ENCODE data around the gene TCF7L2. TPM values are rescaled to one million over a fixed set of nuclear protein-coding genes. Genes with fewer than 3 reads are reported as not detected.

Gene TCF7L2
- total RNA-seq, 2 donors from 2014 or later = 3.1 to 3.9 TPM

- DNase-seq = no peak
- no peak overlapping the region for H3K27ac Mint-ChIP-seq
- peaks cover 2% of the 10 kb centered on the region for H3K36me3 Mint-ChIP-seq (ENCODE audit: low read depth)
- H3K27me3 Mint-ChIP-seq = peaks cover 18% of the 10 kb centered on the region
- H3K9me3 ChIP-seq (ENCODE audit: control insufficient read depth, low read length, poor library complexity, severe bottlenecking) = no peaks in the 10 kb centered on the region
- H3K4me3 Mint-ChIP-seq = no peak overlapping the region
- no peaks in the 10 kb centered on the region for H3K4me1 Mint-ChIP-seq
- no peak for ATAC-seq
Observed at GRCh38 chr10:113044016-113044755, 94.1 kb downstream of the TCF7L2 start.

- no peak overlapping the region for H3K27ac Mint-ChIP-seq
- peaks cover 4% of the 10 kb centered on the region for H3K36me3 Mint-ChIP-seq (ENCODE audit: low read depth)
- DNase-seq (no peak), ATAC-seq (no peak)
- H3K27me3 Mint-ChIP-seq = peaks cover 18% of the 10 kb centered on the region
- no peak overlapping the region for H3K4me3 Mint-ChIP-seq
- no peaks in the 10 kb centered on the region for H3K9me3 ChIP-seq (ENCODE audit: control insufficient read depth, low read length, poor library complexity, severe bottlenecking)
- peaks cover 2% of the 10 kb centered on the region for H3K4me1 Mint-ChIP-seq
Observed at GRCh38 chr10:113045147-113046055, 95.4 kb downstream of the TCF7L2 start.

- H3K4me3 Mint-ChIP-seq = no peak overlapping the region
- DNase-seq = no peak
- H3K4me1 Mint-ChIP-seq = peaks cover 9% of the 10 kb centered on the region
- H3K27ac Mint-ChIP-seq = no peak overlapping the region
- ATAC-seq = no peak
- H3K36me3 Mint-ChIP-seq (ENCODE audit: low read depth) = peaks cover 4% of the 10 kb centered on the region
- no peaks in the 10 kb centered on the region for H3K9me3 ChIP-seq (ENCODE audit: control insufficient read depth, low read length, poor library complexity, severe bottlenecking)
- peaks cover 21% of the 10 kb centered on the region for H3K27me3 Mint-ChIP-seq
Observed at GRCh38 chr10:113047151-113047550, 97.1 kb downstream of the TCF7L2 start.

- Mint-ChIP-seq H3K4me3 (no peak overlapping the region), H3K4me1 (peaks cover 9% of the 10 kb centered on the region), H3K27ac (no peak overlapping the region), H3K36me3 (ENCODE audit: low read depth) (peaks cover 2% of the 10 kb centered on the region), H3K27me3 (peaks cover 21% of the 10 kb centered on the region)
- no peaks in the 10 kb centered on the region for H3K9me3 ChIP-seq (ENCODE audit: control insufficient read depth, low read length, poor library complexity, severe bottlenecking)
- ATAC-seq = no peak
- DNase-seq = no peak
Observed at GRCh38 chr10:113047605-113047962, 97.5 kb downstream of the TCF7L2 start.

GRCh38 chr10:113047963-113048781 is 98.1 kb downstream of the TCF7L2 start:
- ATAC-seq (no peak), DNase-seq (no peak)
- peaks cover 4% of the 10 kb centered on the region for H3K36me3 Mint-ChIP-seq (ENCODE audit: low read depth)
- peaks cover 26% of the 10 kb centered on the region for H3K27me3 Mint-ChIP-seq
- H3K4me1 Mint-ChIP-seq = peaks cover 9% of the 10 kb centered on the region
- no peaks in the 10 kb centered on the region for H3K9me3 ChIP-seq (ENCODE audit: control insufficient read depth, low read length, poor library complexity, severe bottlenecking)
- H3K4me3 Mint-ChIP-seq = no peak overlapping the region
- H3K27ac Mint-ChIP-seq = no peak overlapping the region

- H3K4me3 Mint-ChIP-seq = no peak overlapping the region
- peaks cover 9% of the 10 kb centered on the region for H3K4me1 Mint-ChIP-seq
Observed at GRCh38 chr10:113049881-113050280, 99.8 kb downstream of the TCF7L2 start.

GRCh38 chr10:113052076-113052830 is 102.2 kb downstream of the TCF7L2 start:
- H3K9me3 ChIP-seq (ENCODE audit: control insufficient read depth, low read length, poor library complexity, severe bottlenecking) = no peaks in the 10 kb centered on the region
- Mint-ChIP-seq H3K4me3 (no peak overlapping the region), H3K36me3 (ENCODE audit: low read depth) (peaks cover 5% of the 10 kb centered on the region), H3K27me3 (peaks cover 24% of the 10 kb centered on the region), H3K27ac (no peak overlapping the region), H3K4me1 (peaks cover 9% of the 10 kb centered on the region)
- ATAC-seq (no peak), DNase-seq (no peak)

More at GRCh38 chr10:113049881-113050280, 99.8 kb downstream of the TCF7L2 start:
- H3K9me3 ChIP-seq (ENCODE audit: control insufficient read depth, low read length, poor library complexity, severe bottlenecking) = no peaks in the 10 kb centered on the region
- no peak for DNase-seq
- Mint-ChIP-seq H3K36me3 (ENCODE audit: low read depth) (peaks cover 5% of the 10 kb centered on the region), H3K27me3 (peaks cover 27% of the 10 kb centered on the region), H3K27ac (no peak overlapping the region)
- ATAC-seq = no peak

- H3K27ac Mint-ChIP-seq = no peak overlapping the region
- H3K4me1 Mint-ChIP-seq = peaks cover 9% of the 10 kb centered on the region
- no peak for DNase-seq
- H3K36me3 Mint-ChIP-seq (ENCODE audit: low read depth) = peaks cover 5% of the 10 kb centered on the region
- H3K27me3 Mint-ChIP-seq = peaks cover 24% of the 10 kb centered on the region
- ATAC-seq = no peak
- no peaks in the 10 kb centered on the region for H3K9me3 ChIP-seq (ENCODE audit: control insufficient read depth, low read length, poor library complexity, severe bottlenecking)
- H3K4me3 Mint-ChIP-seq = no peak overlapping the region
Observed at GRCh38 chr10:113053091-113053490, 103.0 kb downstream of the TCF7L2 start.

GRCh38 chr10:113053881-113054280 is 103.8 kb downstream of the TCF7L2 start:
- Mint-ChIP-seq H3K4me1 (peaks cover 9% of the 10 kb centered on the region), H3K4me3 (no peak overlapping the region), H3K36me3 (ENCODE audit: low read depth) (peaks cover 5% of the 10 kb centered on the region), H3K27me3 (peaks cover 24% of the 10 kb centered on the region), H3K27ac (no peak overlapping the region)
- DNase-seq (no peak), ATAC-seq (no peak)
- H3K9me3 ChIP-seq (ENCODE audit: control insufficient read depth, low read length, poor library complexity, severe bottlenecking) = no peaks in the 10 kb centered on the region

- Mint-ChIP-seq H3K27me3 (peaks cover 24% of the 10 kb centered on the region), H3K4me1 (peaks cover 8% of the 10 kb centered on the region), H3K27ac (no peak overlapping the region), H3K4me3 (no peak overlapping the region), H3K36me3 (ENCODE audit: low read depth) (peaks cover 4% of the 10 kb centered on the region)
- no peak for ATAC-seq
- DNase-seq = no peak
- H3K9me3 ChIP-seq (ENCODE audit: control insufficient read depth, low read length, poor library complexity, severe bottlenecking) = no peaks in the 10 kb centered on the region
Observed at GRCh38 chr10:113055458-113055857, 105.4 kb downstream of the TCF7L2 start.

GRCh38 chr10:113056030-113056429 is 106.0 kb downstream of the TCF7L2 start:
- Mint-ChIP-seq H3K4me1 (peaks cover 4% of the 10 kb centered on the region), H3K27ac (no peak overlapping the region)

GRCh38 chr10:113056441-113057021 is 106.5 kb downstream of the TCF7L2 start:
- Mint-ChIP-seq H3K27ac (no peak overlapping the region), H3K36me3 (ENCODE audit: low read depth) (peaks cover 4% of the 10 kb centered on the region), H3K4me3 (no peak overlapping the region), H3K27me3 (peaks cover 24% of the 10 kb centered on the region), H3K4me1 (peaks cover 2% of the 10 kb centered on the region)
- ATAC-seq (no peak), DNase-seq (no peak)
- H3K9me3 ChIP-seq (ENCODE audit: control insufficient read depth, low read length, poor library complexity, severe bottlenecking) = no peaks in the 10 kb centered on the region

More at GRCh38 chr10:113056030-113056429, 106.0 kb downstream of the TCF7L2 start:
- H3K27me3 Mint-ChIP-seq = peaks cover 24% of the 10 kb centered on the region
- H3K36me3 Mint-ChIP-seq (ENCODE audit: low read depth) = peaks cover 4% of the 10 kb centered on the region
- DNase-seq = no peak
- no peak for ATAC-seq
- no peak overlapping the region for H3K4me3 Mint-ChIP-seq
- no peaks in the 10 kb centered on the region for H3K9me3 ChIP-seq (ENCODE audit: control insufficient read depth, low read length, poor library complexity, severe bottlenecking)
